HCT116 (cell line): ENCODE measurements around the gene SMARCA4. TPM values are rescaled to one million over a fixed set of nuclear protein-coding genes. Genes with fewer than 3 reads are reported as not detected.

Source experiments
- ATAC-seq: fragments of 200-7000 bp; cut with Tn5 transposase; 2 replicates; pipeline ENCODE4 v1.9.1; 2020; ENCODE audit warnings: mild to moderate bottlenecking, moderate library complexity
- BruUV-seq: library from RNA; stranded (reverse); fragments of 400-500 nt; replicated peaks from 2 replicates; lab custom pipeline; 2021; lab: Mats Ljungman, UMichigan
- CTCF ChIA-PET: fragments of 300-600 bp; sonication (Branson Sonifier 250); formaldehyde crosslinking; loops from one replicate; lab custom pipeline; 2021; ENCODE audit warnings: antibody characterized with exemption; lab: Charles Lee
- POLR2A ChIA-PET: fragments of 300-600, 350-600 bp; sonication (Branson Sonifier 250); formaldehyde crosslinking; loops from one replicate; lab custom pipeline; 2021; ENCODE audit warnings: antibody characterized with exemption; lab: Charles Lee
- RAD21 ChIA-PET, 2 experiments: fragments of 300-600 bp; sonication (Branson Sonifier 250); formaldehyde crosslinking; loops; one replicate each; lab custom pipeline; 2023; ENCODE audit warnings: low total read pairs in 2 of 2; ENCODE audit not compliant: uncharacterized antibody in 2 of 2, unreplicated experiment in 2 of 2, low non-redundant PET in 1 of 2; lab: Charles Lee
- DNase-seq: peaks from one replicate; pipeline ENCODE4 v3.0.0-alpha.2; 2010; ENCODE audit warnings: low read depth, low spot score
- H2AFZ ChIP-seq: fragments of 200-600 bp; shearing (Covaris generic), sonication (generic); 2 replicates; pipeline ENCODE4 v1.6.1; 2017; ENCODE audit warnings: low read depth, mixed run types, mixed read lengths, antibody characterized with exemption, low read length; ENCODE audit not compliant: poor library complexity, severe bottlenecking
- H3K27ac ChIP-seq: 2 replicates; pipeline ENCODE4 v1.5.1; 2012; ENCODE audit warnings: low read depth, low read length
- H3K27me3 ChIP-seq: fragments of 200-600 bp; sonication (generic); 2 replicates; pipeline ENCODE4 v1.6.1; 2016; ENCODE audit warnings: mixed run types, low read length, mixed read lengths; ENCODE audit not compliant: insufficient read depth
- H3K36me3 ChIP-seq, 2 experiments: fragments of 200-500 bp in 1 of 2; fragments of 200-600 bp in 1 of 2; sonication (Bioruptor generic) in 1 of 2; sonication (generic) in 1 of 2; 2 replicates each; pipeline versions ENCODE4 v1.5.1 to v1.6.1; 2014 to 2016; ENCODE audit warnings: low read length in 2 of 2, inconsistent platforms in 1 of 2, mixed read lengths in 1 of 2, mixed run types in 1 of 2; ENCODE audit not compliant: insufficient read depth in 2 of 2, control insufficient read depth in 1 of 2
- H3K4me1 ChIP-seq, 2 experiments: fragments of 200-600 bp in 1 of 2; sonication (generic) in 1 of 2; 2 replicates each; pipeline versions ENCODE4 v1.5.1 to v1.6.1; 2012 to 2017; ENCODE audit warnings: low read length in 2 of 2, inconsistent platforms in 1 of 2, mild to moderate bottlenecking in 1 of 2, mixed read lengths in 1 of 2, mixed run types in 1 of 2, moderate library complexity in 1 of 2; ENCODE audit not compliant: insufficient read depth in 2 of 2, control insufficient read depth in 1 of 2
- H3K4me2 ChIP-seq: fragments of 200-600 bp; sonication (generic); 2 replicates; pipeline ENCODE4 v1.6.1; 2017; ENCODE audit warnings: mixed run types, low read length, mixed read lengths
- H3K4me3 ChIP-seq, 2 experiments: fragments of 200-600 bp in 1 of 2; sonication (generic) in 1 of 2; replicated peaks in 1 of 2; 2 replicates each; pipeline ENCODE4 v1.5.1; 2011 to 2016; ENCODE audit warnings: low read length in 2 of 2, control low read depth in 1 of 2, low read depth in 1 of 2, mild to moderate bottlenecking in 1 of 2, mixed read lengths in 1 of 2, mixed run types in 1 of 2
- H3K79me2 ChIP-seq: fragments of 200-600 bp; sonication (generic); 2 replicates; pipeline ENCODE4 v1.6.1; 2017; ENCODE audit warnings: mild to moderate bottlenecking, mixed run types, low read length, moderate library complexity, mixed read lengths; ENCODE audit not compliant: insufficient read depth
- H3K9ac ChIP-seq: fragments of 200-600 bp; sonication (generic); 2 replicates; pipeline ENCODE4 v1.6.1; 2016; ENCODE audit warnings: low read length, mixed read lengths
- H3K9me2 ChIP-seq: fragments of 200-600 bp; sonication (generic), shearing (Covaris generic); 2 replicates; pipeline ENCODE4 v1.6.1; 2017; ENCODE audit warnings: mixed run types, mild to moderate bottlenecking, moderate library complexity; ENCODE audit not compliant: insufficient read depth
- H3K9me3 ChIP-seq, 2 experiments: fragments of 200-500 bp in 1 of 2; fragments of 200-600 bp in 1 of 2; sonication (Bioruptor generic) in 1 of 2; sonication (generic) in 1 of 2; 2 replicates each; pipeline ENCODE4 v1.6.1; 2014 to 2017; ENCODE audit warnings: low read length in 2 of 2, mixed read lengths in 2 of 2, inconsistent platforms in 1 of 2, low read depth in 1 of 2, mild to moderate bottlenecking in 1 of 2, mixed run types in 1 of 2, moderate library complexity in 1 of 2; ENCODE audit not compliant: control insufficient read depth in 1 of 2, insufficient read depth in 1 of 2
- H4K20me1 ChIP-seq: fragments of 200-600 bp; sonication (generic), shearing (Covaris generic); 2 replicates; pipeline ENCODE4 v1.6.1; 2017; ENCODE audit warnings: mixed run types, mild to moderate bottlenecking, moderate library complexity; ENCODE audit not compliant: insufficient read depth
- CBX3 ChIP-seq: IDR thresholded peaks from 2 replicates; pipeline ENCODE4 v1.6.1; 2012; ENCODE audit warnings: low read depth
- CEBPB ChIP-seq: IDR thresholded peaks from 2 replicates; pipeline ENCODE4 v1.6.1; 2012; ENCODE audit warnings: low read depth
- EGR1 ChIP-seq: IDR thresholded peaks from 2 replicates; pipeline ENCODE4 v1.6.1; 2012; ENCODE audit warnings: low read depth
- EZH2 ChIP-seq: fragments of 200-600 bp; sonication (generic); IDR thresholded peaks from 2 replicates; pipeline ENCODE4 v1.6.1; 2017; ENCODE audit warnings: antibody characterized with exemption, mixed run types
- EZH2phosphoT487 ChIP-seq: fragments of 200-600 bp; IDR thresholded peaks from 2 replicates; pipeline ENCODE4 v1.6.1; 2018; ENCODE audit warnings: antibody characterized with exemption, borderline replicate concordance
- FOSL1 ChIP-seq: IDR thresholded peaks from 2 replicates; pipeline ENCODE4 v1.6.1; 2012; ENCODE audit warnings: low read depth
- RAD21 ChIP-seq: IDR thresholded peaks from 2 replicates; pipeline ENCODE4 v1.6.1; 2012; ENCODE audit warnings: low read depth, mild to moderate bottlenecking
- SP1 ChIP-seq: IDR thresholded peaks from 2 replicates; pipeline ENCODE4 v1.6.1; 2012; ENCODE audit warnings: low read depth
- SRF ChIP-seq: IDR thresholded peaks from 2 replicates; pipeline ENCODE4 v1.6.1; 2012; ENCODE audit warnings: low read depth
- TCF7L2 ChIP-seq: IDR thresholded peaks from 2 replicates; pipeline ENCODE4 v1.7.0; 2011; ENCODE audit warnings: borderline replicate concordance, inconsistent platforms; ENCODE audit not compliant: insufficient read depth, insufficient read length; ENCODE audit errors: extremely low read depth
- YY1 ChIP-seq: IDR thresholded peaks from 2 replicates; pipeline ENCODE4 v1.6.1; 2011; ENCODE audit warnings: low read length, low read depth, moderate library complexity, mild to moderate bottlenecking; ENCODE audit not compliant: insufficient replicate concordance; ENCODE audit errors: extremely low read depth
- ZNF274 ChIP-seq: fragments of 200-500 bp; sonication (Bioruptor generic); IDR thresholded peaks from 2 replicates; pipeline ENCODE4 v1.6.1; 2014; ENCODE audit warnings: mild to moderate bottlenecking, low read depth, low read length, inconsistent platforms
- intact Hi-C: fragments of 100-400 bp; cut with micrococcal nuclease; formaldehyde crosslinking; loops from 2 replicates; pipeline ENCODE4 v1.10.0; 2022
- total RNA-seq: library from RNA; stranded (reverse); gene quantifications from one replicate; pipeline ENCODE4 v1.2.1, GENCODE V29; 2021; ENCODE audit not compliant: unreplicated experiment
- TF ChIP-seq, protein P1 (sequence below): IDR thresholded peaks from 2 replicates; pipeline ENCODE4 v1.6.1; 2012
- TF ChIP-seq, protein P2 (sequence below): IDR thresholded peaks from 2 replicates; pipeline ENCODE4 v1.6.1; 2011; ENCODE audit warnings: mild to moderate bottlenecking, low read length, moderate library complexity; ENCODE audit not compliant: insufficient replicate concordance; ENCODE audit errors: extremely low read depth
- TF ChIP-seq, protein P3 (sequence below): IDR thresholded peaks from 2 replicates; pipeline ENCODE4 v1.6.1; 2012; ENCODE audit warnings: low read depth

SMARCA4 gene
- total RNA-seq, 1 experiment from 2014 or later = 116 TPM

DNA sequence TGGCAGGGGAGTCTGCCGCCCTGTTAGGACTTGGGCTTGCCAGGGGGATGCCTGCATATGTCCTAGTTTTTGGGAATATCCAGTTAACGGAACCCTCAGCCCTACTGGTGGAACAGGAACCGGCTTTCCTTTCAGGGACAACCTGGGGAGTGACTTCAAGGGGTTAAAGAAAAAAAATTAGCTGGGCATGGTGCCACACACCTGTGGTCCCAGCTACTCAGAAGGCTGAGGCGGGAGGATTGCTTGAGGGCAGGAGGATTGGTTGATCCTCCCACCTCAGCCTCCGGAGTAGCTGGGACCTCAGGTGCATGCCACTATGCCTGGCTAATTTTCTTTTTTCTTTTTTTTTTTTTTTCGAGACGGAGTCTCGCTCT, 150.9 kb downstream of the SMARCA4 start:
- no peaks in the 10 kb centered on the region; the same call in 1 of the 2 replicates for H4K20me1 ChIP-seq
- H3K4me2 ChIP-seq = no peak overlapping the region
- peaks cover 70 to 72% of the 10 kb centered on the region in 2 experiments for H3K36me3 ChIP-seq
- no peak for DNase-seq
- H3K79me2 ChIP-seq = peaks cover 18% of the 10 kb centered on the region
- CTCF ChIA-PET = interaction anchor here (1.2 kb wide), 1 partner anchor 76 kb away, joined by 4 read pairs; no protein-coding TSS in a partner anchor
- H3K9ac ChIP-seq = no peak overlapping the region
- H3K27me3 ChIP-seq = no peaks in the 10 kb centered on the region
- H3K27ac ChIP-seq = no peak overlapping the region
- BruUV-seq = no TSS peak
- RAD21 ChIA-PET = no interaction called here
- POLR2A ChIA-PET = no interaction called here
- H3K4me1 ChIP-seq = no peaks in the 10 kb centered on the region
- H3K9me3 ChIP-seq = no peaks in the 10 kb centered on the region
- H2AFZ ChIP-seq = no peak overlapping the region
- H3K4me3 ChIP-seq = no peak overlapping the region
- ATAC-seq = no peak
- H3K9me2 ChIP-seq = no peaks in the 10 kb centered on the region
- TF ChIP-seq EZH2phosphoT487 = no peak
- TF ChIP-seq, protein P1, sequence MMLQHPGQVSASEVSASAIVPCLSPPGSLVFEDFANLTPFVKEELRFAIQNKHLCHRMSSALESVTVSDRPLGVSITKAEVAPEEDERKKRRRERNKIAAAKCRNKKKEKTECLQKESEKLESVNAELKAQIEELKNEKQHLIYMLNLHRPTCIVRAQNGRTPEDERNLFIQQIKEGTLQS = no peak
- TF ChIP-seq, protein P2, sequence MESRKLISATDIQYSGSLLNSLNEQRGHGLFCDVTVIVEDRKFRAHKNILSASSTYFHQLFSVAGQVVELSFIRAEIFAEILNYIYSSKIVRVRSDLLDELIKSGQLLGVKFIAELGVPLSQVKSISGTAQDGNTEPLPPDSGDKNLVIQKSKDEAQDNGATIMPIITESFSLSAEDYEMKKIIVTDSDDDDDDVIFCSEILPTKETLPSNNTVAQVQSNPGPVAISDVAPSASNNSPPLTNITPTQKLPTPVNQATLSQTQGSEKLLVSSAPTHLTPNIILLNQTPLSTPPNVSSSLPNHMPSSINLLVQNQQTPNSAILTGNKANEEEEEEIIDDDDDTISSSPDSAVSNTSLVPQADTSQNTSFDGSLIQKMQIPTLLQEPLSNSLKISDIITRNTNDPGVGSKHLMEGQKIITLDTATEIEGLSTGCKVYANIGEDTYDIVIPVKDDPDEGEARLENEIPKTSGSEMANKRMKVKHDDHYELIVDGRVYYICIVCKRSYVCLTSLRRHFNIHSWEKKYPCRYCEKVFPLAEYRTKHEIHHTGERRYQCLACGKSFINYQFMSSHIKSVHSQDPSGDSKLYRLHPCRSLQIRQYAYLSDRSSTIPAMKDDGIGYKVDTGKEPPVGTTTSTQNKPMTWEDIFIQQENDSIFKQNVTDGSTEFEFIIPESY = no peak
- TF ChIP-seq CBX3 = no peak
- no peak for TF ChIP-seq EZH2
- no peak for TF ChIP-seq FOSL1
- no peak for TF ChIP-seq TCF7L2
- TF ChIP-seq, protein P3, sequence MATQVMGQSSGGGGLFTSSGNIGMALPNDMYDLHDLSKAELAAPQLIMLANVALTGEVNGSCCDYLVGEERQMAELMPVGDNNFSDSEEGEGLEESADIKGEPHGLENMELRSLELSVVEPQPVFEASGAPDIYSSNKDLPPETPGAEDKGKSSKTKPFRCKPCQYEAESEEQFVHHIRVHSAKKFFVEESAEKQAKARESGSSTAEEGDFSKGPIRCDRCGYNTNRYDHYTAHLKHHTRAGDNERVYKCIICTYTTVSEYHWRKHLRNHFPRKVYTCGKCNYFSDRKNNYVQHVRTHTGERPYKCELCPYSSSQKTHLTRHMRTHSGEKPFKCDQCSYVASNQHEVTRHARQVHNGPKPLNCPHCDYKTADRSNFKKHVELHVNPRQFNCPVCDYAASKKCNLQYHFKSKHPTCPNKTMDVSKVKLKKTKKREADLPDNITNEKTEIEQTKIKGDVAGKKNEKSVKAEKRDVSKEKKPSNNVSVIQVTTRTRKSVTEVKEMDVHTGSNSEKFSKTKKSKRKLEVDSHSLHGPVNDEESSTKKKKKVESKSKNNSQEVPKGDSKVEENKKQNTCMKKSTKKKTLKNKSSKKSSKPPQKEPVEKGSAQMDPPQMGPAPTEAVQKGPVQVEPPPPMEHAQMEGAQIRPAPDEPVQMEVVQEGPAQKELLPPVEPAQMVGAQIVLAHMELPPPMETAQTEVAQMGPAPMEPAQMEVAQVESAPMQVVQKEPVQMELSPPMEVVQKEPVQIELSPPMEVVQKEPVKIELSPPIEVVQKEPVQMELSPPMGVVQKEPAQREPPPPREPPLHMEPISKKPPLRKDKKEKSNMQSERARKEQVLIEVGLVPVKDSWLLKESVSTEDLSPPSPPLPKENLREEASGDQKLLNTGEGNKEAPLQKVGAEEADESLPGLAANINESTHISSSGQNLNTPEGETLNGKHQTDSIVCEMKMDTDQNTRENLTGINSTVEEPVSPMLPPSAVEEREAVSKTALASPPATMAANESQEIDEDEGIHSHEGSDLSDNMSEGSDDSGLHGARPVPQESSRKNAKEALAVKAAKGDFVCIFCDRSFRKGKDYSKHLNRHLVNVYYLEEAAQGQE = no peak
- no peak for TF ChIP-seq SRF
- no peak for TF ChIP-seq YY1
- TF ChIP-seq ZNF274 = no peak
- no peak for TF ChIP-seq SP1
- no peak for TF ChIP-seq CEBPB
- no peak for TF ChIP-seq EGR1
- TF ChIP-seq RAD21 = no peak
- intact Hi-C loops = no loop called here
